Measurements from ENCODE around the gene EVX2. TPM values are rescaled to one million over a fixed set of nuclear protein-coding genes. Genes with fewer than 3 reads are reported as not detected.

EVX2 gene
- total RNA-seq, 1 donor from 2014 or later = not detected

DNA sequence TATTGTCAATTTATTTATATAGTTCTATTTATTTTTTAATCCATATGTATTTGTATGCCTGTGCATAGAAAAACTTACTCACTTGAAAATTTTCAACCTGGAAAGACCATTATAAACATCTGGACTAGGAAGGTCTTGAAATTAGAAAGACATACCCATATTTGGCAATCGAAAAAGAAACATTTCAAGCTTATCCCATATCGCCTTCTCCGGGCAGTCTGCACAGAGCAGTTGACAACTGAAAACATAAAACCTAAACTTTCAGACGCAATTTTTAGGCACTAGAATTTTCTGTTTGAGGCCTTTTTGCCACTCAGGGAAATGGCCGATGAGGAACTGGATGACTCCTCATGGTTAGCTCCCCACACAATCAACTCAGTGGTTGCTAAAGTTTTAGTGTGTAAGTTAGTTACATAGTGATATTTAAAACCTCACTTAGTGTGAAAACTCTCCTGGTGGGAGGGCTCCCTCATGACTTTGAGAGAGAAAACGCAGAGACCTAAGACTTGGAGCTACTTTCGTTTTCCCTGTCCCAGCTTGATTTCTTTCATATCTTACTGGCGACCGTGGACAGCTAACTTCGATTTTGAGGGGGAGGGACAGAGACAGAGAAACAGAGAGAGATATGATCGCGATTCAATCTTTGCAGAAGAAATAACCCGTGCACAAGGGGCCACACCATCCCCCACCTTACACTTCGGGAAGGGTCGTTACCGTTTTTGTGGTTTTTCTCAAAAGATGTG lies 12.7 kb upstream of the EVX2 start:
- no peak for DNase-seq (ENCODE audit: low spot score)

DNA sequence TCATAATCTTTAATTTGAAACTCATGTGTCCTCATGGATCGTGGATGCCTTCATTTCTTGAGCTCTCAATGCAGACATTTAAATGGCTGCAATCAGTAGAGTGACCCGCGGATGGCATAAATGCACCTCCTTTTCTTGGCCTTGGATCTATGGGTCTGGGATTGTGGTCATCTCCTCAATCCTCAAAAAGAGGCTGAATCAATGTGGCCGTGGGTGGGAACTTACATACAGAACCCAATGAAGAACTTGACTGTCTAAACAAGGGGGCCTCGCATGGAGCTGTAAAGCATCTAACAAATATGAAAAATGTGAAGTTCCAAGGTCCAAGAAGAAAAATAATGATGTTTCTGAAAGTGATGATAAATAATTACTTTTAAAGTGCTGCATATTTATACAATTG lies 11.7 kb upstream of the EVX2 start:
- no peak for DNase-seq (ENCODE audit: low spot score)

DNA sequence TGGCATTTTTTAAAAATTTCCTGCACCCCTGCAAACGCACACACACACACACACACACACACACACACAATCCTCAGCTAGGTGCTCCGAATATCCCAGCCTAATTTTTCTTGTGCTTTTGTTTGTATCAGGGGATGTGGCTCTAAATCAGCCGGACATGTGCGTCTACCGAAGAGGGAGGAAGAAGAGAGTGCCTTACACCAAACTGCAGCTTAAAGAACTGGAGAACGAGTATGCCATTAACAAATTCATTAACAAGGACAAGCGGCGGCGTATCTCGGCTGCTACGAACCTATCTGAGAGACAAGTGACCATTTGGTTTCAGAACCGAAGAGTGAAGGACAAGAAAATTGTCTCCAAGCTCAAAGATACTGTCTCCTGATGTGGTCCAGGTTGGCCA lies 10.6 kb upstream of the EVX2 start:
- DNase-seq (ENCODE audit: low spot score) = no peak

DNA sequence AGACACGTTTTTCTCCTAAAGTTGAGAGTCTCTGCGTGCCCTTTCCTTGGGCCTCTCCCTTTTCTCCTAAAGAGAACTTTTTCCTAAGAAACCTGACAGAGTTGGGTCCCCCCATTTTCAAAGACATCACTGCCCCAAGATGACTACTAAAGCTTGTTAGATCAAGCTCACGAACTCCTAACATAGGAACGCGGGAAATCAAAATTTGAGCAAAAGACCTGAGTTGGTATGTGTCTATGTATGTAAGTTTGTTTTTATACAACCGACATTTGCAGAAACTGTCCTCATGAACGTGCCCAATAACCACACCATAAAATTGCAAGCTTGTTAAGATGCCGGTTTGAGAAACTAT lies 10.1 kb upstream of the EVX2 start:
- DNase-seq (ENCODE audit: low spot score) = no peak

GRCh38 chr2:176093145-176093897 lies 9.6 kb upstream of the EVX2 start:
- no peak for DNase-seq (ENCODE audit: low spot score)

DNA sequence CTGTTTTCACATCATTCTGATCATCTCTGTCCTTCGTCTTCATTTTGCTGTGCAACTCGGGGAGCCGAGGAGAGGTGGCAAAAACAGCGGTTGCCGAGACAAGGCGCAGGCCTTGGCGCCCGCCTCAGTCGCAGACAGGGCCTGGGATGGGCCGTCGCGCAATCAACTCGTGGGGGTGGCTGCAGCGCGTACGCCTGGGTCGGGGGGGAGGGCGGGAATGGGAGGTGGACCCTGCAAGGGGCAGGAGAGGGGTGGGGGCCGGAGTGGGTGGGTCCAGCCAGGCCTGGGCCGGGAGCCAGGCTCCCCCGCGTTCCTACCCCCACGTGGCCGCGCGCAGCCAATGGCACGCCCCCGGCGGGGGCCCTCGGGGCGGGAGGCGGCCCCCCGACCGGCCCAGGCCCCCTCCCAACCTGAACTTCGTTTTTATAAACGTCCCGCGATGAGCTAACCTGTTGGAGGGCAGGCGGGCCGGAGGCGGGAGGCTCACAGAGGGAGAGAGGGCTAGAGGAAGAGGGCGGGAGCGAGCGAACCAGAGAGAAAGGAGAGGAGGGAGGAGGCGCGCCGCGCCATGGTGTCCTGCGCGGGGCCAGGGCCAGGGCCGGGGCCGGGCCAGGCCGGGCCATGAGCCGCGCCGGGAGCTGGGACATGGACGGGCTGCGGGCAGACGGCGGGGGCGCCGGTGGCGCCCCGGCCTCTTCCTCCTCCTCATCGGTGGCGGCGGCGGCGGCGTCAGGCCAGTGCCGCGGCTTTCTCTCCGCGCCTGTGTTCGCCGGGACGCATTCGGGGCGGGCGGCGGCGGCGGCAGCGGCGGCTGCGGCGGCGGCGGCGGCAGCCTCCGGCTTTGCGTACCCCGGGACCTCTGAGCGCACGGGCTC lies 8.7 kb upstream of the EVX2 start, which contains the start of gene HOXD13:
Gene HOXD13 (plus strand): TSS at position 452 of the 875 bp plus-strand sequence. CDS start 170 bp downstream, at position 622.
- no peak for DNase-seq (ENCODE audit: low spot score)

- DNase-seq (ENCODE audit: low spot score) = no peak
Measured at GRCh38 chr2:176091329-176092258, 7.8 kb upstream of the EVX2 start.

DNA sequence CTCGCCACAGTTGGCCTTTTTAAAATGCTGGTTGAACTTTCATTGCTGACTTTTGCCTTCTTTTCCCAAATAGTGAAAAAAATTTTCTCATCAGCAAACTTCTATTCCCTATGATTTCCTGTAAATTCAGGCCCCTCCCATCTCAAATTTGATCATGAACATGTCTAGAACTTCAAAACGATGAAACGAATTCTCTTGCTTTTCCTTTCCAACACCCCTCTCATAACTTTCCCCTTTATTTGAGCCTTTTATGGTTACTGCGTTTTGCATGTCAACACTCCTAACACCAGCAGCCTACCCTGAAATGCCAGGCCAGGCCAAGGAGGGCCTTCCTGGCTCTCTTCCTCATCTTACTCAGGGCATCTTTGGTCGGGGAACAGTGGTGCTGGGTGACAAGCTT lies 7.1 kb upstream of the EVX2 start:
- DNase-seq (ENCODE audit: low spot score) = no peak

DNA sequence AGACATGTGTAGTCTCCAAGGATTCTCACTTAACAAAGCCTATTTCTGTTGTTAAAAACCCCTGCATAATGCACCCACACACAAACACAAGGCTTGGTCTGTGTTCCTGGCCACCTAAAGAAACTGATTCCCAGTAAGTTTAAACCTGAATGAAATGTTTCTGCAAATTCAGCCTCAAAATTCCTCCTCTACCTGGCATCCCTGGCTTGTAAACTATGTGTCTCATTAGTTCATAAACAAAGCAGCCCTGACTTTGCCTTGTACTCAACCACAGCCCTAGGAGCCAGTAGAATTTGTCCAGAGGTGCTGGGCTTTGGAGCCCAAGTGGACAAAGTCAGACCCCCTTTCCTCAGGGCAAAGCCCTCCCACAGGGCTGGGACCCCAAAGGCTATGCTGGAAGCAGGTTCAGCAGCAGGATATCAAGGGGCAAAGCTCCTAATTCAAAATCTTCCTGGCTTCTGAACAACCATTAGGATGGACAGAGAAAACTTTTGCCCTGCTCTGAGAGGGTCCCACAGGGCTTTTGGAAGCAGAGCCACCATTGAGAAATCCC lies 6.2 kb upstream of the EVX2 start:
- no peak for DNase-seq (ENCODE audit: low spot score)

DNA sequence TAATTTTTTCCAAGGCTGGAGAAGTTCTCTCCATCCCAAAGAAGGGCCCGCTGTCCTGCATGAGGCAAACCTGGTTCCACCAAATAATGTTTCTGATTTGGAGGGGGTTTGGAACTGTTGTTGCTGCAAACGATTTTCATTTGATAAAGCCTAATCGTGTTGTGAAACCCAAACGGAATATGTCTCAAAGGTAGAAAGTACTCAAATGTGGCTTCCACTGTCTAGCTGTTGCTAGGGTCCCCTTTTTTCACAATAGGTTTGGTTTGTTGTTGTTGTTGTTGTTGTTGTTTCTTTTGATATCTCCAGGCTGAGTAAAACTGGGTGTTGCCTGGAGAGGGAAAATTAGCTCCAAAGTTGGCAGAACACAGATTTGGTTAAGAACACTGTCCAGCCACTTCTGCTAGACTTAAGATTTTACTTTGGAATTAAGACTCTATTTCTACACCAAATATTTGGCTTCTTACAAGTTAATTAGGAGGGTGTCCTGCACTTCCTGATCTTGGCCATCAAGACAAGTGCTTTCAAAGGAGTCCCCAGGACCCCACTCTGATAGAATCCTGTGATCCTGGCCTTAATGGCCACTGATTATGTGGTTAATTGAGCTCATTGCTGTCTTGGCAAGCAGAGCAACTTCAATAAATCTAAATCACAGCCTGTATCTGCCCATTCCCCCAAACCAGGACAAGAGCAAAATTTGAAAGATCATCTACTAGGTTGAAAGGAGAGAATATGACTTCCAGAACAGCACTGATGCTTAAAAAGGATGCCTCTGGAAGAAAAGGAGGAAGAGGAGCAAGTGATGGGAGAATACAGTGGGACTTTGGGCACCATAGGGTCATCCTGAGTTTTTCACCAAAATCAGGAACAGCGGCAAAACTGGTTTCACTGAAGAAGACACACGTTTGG lies 5.4 kb upstream of the EVX2 start:
- DNase-seq (ENCODE audit: low spot score) = no peak

- no peak for DNase-seq (ENCODE audit: low spot score)
Measured at GRCh38 chr2:176088048-176088936, 4.5 kb upstream of the EVX2 start.

- DNase-seq (ENCODE audit: low spot score) = no peak
Measured at GRCh38 chr2:176087330-176088047, 3.7 kb upstream of the EVX2 start.

- no peak for DNase-seq (ENCODE audit: low spot score)
Measured at GRCh38 chr2:176085861-176086771, 2.4 kb upstream of the EVX2 start.

- no peak for DNase-seq (ENCODE audit: low spot score)
Measured at GRCh38 chr2:176085120-176085788, 1.5 kb upstream of the EVX2 start.

DNA sequence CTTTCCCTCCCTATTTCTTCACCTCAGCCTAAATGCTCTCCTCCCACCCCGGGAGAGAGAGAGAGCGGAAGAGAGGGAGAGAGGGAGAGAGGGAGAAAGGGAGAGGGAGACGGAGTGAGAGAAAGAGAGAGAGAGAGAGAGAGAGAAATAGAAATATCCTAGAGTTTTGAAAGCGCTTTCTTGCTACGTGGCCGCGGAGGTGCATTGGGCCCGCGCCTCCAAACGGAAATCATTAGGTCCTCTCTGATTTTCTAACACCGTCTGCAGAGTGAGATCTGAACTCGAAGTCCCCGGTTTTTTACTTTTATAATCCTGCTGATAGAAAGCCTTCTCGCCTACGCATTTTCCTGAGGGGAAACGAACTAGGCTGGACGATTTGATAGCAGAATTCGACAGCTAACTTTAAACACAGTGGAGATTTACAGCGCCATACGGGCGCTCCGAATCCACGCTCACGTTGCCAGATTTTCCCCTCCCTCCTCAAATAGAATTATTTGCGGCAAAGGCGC lies 903 bp upstream of the EVX2 start:
- no peak for DNase-seq (ENCODE audit: low spot score)

Measured in ureter (tissue), 1 donor.